Fibroblast of peridontal ligament (primary cell): ENCODE measurements around the gene TIMM10.
A peak's percentile ranks its signal among the peaks of the same experiment; 100 is the strongest.
"Not testable (repeated sequence)": the region's sequence is repeated elsewhere in the genome, so short reads cannot be mapped to it uniquely, and the experiment has no call there.

ENCODE experiments used
- DNase-seq: peaks from one replicate; pipeline ENCODE4 v3.0.0-alpha.2; 2010; ENCODE audit errors: extremely low read depth

The TIMM10 gene

DNA sequence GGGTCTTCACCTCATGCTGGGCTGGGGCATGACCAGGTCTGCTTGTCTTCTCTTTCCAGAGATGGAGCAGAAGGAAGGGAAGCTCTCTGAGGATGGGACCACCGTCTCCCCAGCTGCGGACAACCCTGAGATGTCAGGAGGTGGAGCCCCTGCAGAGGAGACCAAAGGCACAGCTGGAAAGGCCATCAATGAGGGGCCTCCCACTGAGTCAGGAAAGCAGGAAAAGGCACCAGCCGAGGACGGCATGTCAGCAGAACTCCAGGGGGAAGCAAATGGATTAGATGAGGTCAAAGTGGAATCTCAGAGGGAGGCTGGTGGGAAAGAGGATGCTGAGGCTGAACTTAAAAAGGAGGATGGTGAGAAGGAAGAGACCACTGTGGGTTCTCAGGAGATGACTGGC is 12.0 kb upstream of the TIMM10 start:
- no peak for DNase-seq

- DNase-seq = no peak
These were observed 10.6 kb upstream of the TIMM10 start for GRCh38 chr11:57541169-57541568.

DNA sequence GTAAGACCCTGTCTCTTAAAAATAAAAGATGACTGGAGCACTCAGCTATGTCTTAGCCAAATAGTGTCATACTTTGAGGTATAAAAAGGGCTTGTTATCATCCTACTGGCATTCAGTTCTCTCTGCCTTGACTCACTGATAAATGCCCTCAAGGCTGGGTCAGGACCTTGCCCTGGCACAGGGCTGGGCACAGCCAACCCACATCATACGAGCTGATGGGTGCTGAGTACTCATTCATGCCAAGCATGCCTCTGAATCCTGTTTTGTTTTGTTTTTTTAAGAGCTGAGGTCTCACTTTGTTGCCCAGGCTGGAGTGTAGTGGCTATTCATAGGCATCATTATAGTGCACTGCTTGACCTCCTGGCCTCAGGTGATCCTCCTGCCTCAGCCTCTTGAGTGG is 8.8 kb upstream of the TIMM10 start:
- no peak for DNase-seq

DNA sequence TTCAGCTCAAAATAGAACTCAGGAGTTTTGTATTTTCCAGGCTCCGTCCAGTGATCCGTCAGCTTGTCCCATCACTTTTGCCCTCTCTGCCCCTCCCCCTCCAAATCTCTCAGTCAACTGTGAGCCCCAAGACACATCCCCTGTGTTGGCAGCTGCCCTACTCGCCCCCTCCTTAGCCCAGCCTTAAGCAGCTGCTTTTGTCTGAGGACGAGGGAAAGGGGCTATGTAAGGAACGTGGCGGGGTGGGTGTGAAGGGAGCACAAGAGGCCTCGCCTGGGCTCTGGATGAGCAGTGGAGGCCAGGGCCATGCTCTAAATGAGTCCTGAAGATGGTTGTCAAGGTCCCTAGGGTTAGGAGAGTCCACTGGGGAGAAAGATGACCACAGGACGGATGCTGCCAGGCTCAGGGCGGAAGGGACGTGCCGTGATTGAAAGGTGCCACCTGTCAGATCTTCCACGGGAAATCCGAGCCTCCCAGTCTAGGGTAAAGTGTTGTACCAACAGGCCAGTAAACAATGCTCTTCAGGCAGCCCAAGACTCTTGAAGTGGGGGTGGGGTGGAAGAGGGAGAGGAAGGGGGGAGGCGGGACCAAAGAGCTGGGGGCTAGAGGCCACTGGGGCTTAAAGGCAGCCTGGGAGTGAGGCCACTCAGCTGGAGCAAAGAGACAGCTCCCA is 6.5 kb upstream of the TIMM10 start, which contains the start of gene SMTNL1:
SMTNL1 (plus strand) TSS at position 649 of the 673 bp plus-strand sequence. CDS start 5,048 bp downstream, outside the sequence.
- no peak for DNase-seq

DNA sequence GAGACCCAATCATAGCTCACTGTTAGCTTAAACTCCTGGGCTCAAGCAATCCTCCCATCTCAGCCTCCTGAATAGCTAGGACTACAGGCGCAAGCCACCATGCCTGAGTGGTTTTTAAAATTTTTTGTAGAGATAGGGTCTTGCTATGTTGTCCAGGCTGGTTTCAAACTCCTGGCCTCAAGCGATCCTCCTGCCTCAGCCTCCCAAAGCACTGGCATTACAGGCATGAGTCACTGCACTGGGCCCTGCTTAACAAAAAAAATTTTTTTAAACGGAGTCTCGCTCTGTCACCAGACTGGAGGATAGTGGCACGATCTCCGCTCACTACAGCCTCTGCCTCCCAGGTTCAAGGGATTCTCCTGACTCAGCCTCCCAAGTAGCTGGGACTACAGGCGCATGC is 3.9 kb upstream of the TIMM10 start:
- not testable (repeated sequence) for DNase-seq

- no peak for DNase-seq
These were observed 349 bp downstream of the TIMM10 start for GRCh38 chr11:57530215-57530595.

GRCh38 chr11:57529012-57529411 is 1.5 kb downstream of the TIMM10 start:
- no peak for DNase-seq

GRCh38 chr11:57527056-57527631 is 3.4 kb downstream of the TIMM10 start:
- DNase-seq = peak; percentile 71

GRCh38 chr11:57523419-57523818 is 7.1 kb downstream of the TIMM10 start:
- no peak for DNase-seq

- DNase-seq = no peak
These were observed 9.4 kb downstream of the TIMM10 start for GRCh38 chr11:57521116-57521515.

DNA sequence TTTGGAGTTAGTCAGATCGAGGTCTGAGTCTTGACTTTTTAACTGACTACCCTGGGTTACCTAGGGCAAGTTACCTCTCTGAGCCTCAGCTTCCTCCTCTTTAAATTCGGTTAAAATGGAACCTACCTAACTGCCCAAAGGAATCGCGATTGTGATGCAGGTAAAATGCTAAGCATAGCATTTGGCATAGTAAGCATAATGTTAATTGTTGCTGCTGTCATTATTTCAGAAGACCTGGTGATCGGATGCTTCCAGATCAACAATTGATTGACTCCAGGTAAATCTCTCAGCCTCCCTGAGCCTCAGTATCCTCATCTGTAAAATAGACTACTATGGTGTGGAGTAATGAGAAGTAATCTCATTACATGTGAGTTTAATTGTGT is 14.5 kb downstream of the TIMM10 start:
- no peak for DNase-seq

DNA sequence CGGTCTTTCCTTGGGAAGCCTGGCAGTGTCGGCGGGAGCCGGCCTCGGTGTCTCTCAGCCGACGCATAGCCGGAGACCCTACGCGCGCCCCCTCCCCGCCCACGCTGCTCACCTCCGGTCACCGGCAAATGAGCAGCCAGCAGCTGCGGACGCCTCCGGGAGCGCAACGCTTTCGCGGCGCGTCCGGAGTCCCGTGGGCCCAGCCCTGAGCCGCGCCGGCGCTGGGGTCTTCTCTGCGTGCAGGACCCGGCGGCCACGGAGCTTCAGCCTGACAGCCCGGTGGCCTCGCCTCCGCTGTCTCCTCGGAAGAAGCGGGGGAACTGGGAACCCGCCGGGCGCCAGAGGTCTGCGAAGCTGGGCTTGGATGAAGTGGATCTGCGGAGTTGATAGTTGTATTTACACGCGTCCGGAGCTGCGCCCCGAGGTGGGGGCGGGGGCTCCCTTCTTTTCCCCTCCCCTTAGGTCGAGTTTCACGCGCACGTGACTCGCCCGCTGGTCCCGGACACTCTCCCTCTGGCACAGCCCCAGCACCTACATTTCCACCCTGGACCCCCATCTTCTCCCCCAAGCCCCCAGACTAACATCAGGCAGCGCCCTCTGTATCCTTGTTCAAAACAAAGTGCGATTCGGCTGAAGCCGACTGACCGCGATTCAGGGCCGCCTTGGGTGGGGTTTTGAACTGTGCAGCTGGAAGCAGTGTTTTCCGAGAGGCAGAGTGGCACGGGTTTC is 15.1 kb downstream of the TIMM10 start, which contains the start of gene SLC43A1:
SLC43A1 (minus strand) TSS at position 371 of the 729 bp plus-strand sequence. CDS start 1,591 bp downstream, outside the sequence.
- peak; percentile 61 for DNase-seq

DNA sequence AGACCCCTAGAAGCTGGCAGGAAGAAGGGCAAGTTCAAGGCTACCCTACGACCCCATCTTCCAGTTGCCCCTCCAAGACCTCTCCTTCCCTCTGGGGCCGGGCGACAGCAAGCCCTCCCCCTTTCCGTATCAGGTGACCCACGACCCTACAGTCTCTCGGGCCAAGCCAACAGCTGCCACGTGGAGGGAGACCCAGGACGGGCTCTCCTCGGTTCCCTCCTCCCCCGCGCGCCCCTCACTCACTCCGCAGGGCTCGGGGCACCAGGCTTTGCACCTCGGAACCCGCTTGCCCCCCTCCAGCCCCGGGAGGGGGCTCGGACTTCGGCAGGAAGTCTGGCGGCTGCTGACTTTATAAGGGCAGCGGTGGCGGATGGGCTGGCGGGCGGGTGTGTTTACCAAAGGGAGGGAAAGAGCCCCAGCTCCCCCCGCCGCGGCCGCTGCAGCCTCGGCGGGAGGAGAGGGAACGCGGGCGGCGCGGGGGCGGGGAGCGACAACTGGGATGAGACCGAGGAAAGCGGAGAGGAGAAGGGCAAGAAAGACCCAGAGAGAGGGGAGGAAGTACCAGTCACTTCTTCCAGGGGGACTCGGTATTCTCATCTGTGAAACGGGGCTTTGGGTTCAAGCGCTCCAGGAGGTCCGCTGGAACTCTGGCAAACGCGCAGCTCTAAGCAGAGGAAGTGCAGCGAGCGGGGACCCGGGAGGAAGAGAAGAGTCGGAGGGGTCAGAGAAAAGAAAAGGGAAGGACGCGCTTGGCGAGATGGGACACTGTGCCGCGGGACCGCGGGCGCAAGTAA is 15.8 kb downstream of the TIMM10 start:
- no peak for DNase-seq

DNA sequence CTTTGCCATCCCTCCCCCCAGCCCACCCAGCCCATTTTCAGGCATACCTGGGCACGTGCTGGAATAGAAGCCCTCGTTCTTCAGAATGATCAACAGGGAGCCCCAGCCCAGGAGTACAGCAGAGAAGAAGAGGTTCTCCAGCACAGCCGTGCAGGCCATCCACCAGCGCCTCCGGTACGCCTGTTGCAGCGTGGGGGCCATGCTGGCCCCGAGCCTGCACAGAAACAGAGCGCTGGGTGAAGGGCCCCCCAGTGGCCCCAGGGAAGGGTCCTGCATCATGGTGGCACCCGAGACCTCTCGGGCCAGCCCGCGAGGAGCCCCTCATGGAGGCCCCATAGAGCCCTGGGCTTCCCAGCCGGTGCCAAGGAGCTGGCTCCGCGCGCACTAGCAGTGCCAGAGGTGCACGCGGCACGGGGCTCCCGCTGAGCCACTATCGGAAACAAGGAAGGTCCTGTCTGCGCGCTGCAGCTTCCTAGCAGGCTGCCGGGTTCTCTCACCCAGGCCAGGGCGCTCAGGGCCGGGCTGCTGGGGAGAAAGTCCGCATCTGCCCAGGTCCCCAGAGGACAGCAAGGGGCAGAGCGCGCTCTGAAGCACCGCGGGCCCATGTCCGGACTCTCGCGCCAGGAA is 16.5 kb downstream of the TIMM10 start:
- no peak for DNase-seq

DNA sequence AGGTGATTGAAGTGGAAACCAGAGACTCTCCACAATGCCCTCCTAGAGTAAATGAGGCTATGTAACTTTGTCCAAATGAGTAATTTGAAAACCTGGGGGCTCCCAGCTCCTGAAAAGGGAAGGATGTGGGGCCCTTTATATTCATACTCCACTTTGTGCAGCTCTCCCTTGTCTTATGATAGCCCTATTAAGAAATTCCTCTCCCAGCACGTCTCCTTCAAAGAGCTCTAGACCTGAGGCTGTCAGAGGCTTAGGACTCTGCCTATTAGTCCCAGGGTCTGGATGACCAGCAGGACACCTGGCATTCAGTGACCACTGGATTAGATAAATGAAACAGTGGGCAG is 17.1 kb downstream of the TIMM10 start:
- DNase-seq = no peak

- no peak for DNase-seq
These were observed 17.7 kb downstream of the TIMM10 start for GRCh38 chr11:57512646-57513451.

GRCh38 chr11:57511741-57512430 is 18.7 kb downstream of the TIMM10 start:
- DNase-seq = no peak

DNA sequence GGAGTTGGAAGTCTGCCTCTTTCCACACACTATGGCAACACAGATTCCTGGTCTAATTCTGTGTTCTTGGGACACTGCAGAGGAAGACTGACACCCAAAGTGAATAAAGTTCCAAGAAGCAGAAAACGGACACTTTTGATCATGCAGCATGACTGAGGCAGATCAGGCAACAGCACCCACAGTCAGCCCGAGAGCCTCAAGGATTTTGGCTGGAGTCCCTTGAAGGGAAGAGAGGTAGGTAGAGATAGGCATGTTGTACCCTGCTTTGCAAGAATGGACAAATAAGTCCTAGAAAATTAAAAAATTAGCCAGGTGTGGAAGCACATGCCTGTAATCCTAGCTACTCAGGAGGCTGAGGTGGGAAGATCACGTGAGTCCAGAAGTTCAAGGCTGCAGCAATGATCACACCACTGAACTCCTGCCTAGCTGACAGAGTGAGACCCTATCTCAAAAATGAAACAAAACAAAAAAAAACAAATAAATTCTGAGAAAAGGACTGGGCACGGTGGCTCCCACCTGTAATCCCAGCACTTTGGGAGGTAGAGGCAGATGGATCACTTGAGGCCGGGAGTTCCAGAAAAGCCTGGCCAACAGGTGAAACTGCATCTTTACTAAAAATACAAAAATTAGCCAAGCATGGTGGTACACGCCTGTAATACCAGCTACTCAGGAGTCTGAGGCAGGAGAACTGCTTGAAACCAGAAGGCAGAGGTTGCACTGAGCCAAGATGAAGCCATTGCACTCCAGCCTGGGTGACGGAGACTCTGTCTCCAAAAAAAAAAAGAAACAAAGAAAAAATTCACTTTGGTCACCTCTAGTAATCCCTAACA is 22.0 kb downstream of the TIMM10 start:
- DNase-seq = no peak

DNA sequence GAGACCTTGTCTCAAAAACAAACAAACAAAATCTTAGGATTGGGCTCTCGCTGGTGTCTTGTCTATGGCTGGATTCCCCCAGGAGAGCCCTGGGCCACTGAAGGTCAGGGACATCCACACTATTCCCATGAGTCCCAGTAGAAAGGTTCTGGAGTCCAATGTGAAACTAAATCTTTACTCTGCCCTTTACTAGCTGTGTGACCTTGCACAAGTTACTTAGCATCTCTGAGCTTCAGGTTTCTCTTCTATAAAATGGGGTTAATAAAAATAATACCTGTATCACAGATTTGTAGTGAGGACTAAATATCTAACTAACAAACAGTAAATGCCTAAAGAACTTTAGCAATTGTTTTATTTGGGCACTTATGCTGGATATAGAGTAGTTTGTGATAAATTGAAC is 24.0 kb downstream of the TIMM10 start:
- DNase-seq = no peak
